ENCODE measurements around the gene ARFGEF2. TPM values are rescaled to one million over a fixed set of nuclear protein-coding genes. Genes with fewer than 3 reads are reported as not detected.

ARFGEF2 gene
- total RNA-seq, 1 experiment from 2014 or later = 22.2 TPM

GRCh38 chr20:48892891-48893290 lies 28.6 kb upstream of the ARFGEF2 start:
- ChIA-PET RAD21 (ENCODE audit: low non-redundant PET in 1 of 2, low total read pairs in 2 of 2, uncharacterized antibody in 2 of 2, unreplicated experiment in 2 of 2) (no interaction called here), CTCF (no interaction called here), POLR2A (no interaction called here)
- Histone ChIP-seq H3K4me2 (ENCODE audit: low read length) (no peak overlapping the region), H3K79me2 (ENCODE audit: insufficient read depth, low read length) (no peaks in the 10 kb centered on the region), H3K36me3 (ENCODE audit: control insufficient read depth in 1 of 2, insufficient read depth in 2 of 2, low read length in 2 of 2) (no peaks in the 10 kb centered on the region), H3K4me1 (ENCODE audit: control insufficient read depth in 1 of 2, insufficient read depth in 2 of 2, low read length in 2 of 2) (peaks cover 5 to 8% of the 10 kb centered on the region in 2 experiments), H2AFZ (ENCODE audit: low read depth, low read length, poor library complexity, severe bottlenecking) (no peak overlapping the region), H3K27ac (ENCODE audit: low read depth, low read length) (no peak overlapping the region), H3K9ac (ENCODE audit: low read length) (no peak overlapping the region), H3K9me2 (ENCODE audit: insufficient read depth) (no peaks in the 10 kb centered on the region), H3K9me3 (ENCODE audit: control insufficient read depth in 1 of 2, insufficient read depth in 1 of 2, low read depth in 1 of 2, low read length in 2 of 2) (no peaks in the 10 kb centered on the region), H4K20me1 (ENCODE audit: insufficient read depth) (no peaks in the 10 kb centered on the region), H3K27me3 (ENCODE audit: insufficient read depth, low read length) (no peaks in the 10 kb centered on the region), H3K4me3 (replicated peaks in 1 of 2; ENCODE audit: low read depth in 1 of 2, low read length in 2 of 2) (no peak overlapping the region)
- TF ChIP-seq EGR1 (IDR thresholded peaks at IDR 0.05; ENCODE audit: low read depth) (no peak), POLR2A (IDR thresholded peaks at IDR 0.05; ENCODE audit: borderline replicate concordance, extremely low read depth, insufficient read depth, insufficient read length) (no peak), TCF7L2 (IDR thresholded peaks at IDR 0.05; ENCODE audit: borderline replicate concordance, extremely low read depth, insufficient read depth, insufficient read length) (no peak), CTCF (IDR thresholded peaks at IDR 0.05 in 2 of 3, conservative IDR thresholded peaks at IDR 0.05 in 1 of 3; ENCODE audit: borderline replicate concordance in 1 of 3, insufficient read depth in 1 of 3, low read depth in 2 of 3, low read length in 2 of 3) (no peak), REST (IDR thresholded peaks at IDR 0.05; ENCODE audit: low read depth) (no peak), ZNF274 (IDR thresholded peaks at IDR 0.05; ENCODE audit: low read depth, low read length) (no peak), RAD21 (IDR thresholded peaks at IDR 0.05; ENCODE audit: low read depth) (no peak), CEBPB (IDR thresholded peaks at IDR 0.05; ENCODE audit: low read depth) (no peak), FOSL1 (IDR thresholded peaks at IDR 0.05; ENCODE audit: low read depth) (no peak), ZFX (IDR thresholded peaks at IDR 0.05) (no peak), SIN3A (IDR thresholded peaks at IDR 0.05; ENCODE audit: low read depth) (no peak), EZH2 (IDR thresholded peaks at IDR 0.05) (no peak), ELF1 (IDR thresholded peaks at IDR 0.05; ENCODE audit: borderline replicate concordance, low read depth) (no peak), ZBTB33 (IDR thresholded peaks at IDR 0.05; ENCODE audit: extremely low read depth, insufficient replicate concordance, low read length) (no peak), YY1 (IDR thresholded peaks at IDR 0.05; ENCODE audit: extremely low read depth, insufficient replicate concordance, low read depth, low read length) (no peak)
- ATAC-seq (no peak), DNase-seq (ENCODE audit: low read depth, low spot score) (no peak)
- intact Hi-C loops (cut with micrococcal nuclease) = no loop called here
- BruUV-seq (replicated peaks) = no TSS peak
